ENCODE data around the gene GET4. TPM values are rescaled to one million over a fixed set of nuclear protein-coding genes. Genes with fewer than 3 reads are reported as not detected.

Gene GET4
- total RNA-seq, 2 experiments from 2014 or later: 84.4 to 96.4 TPM

- ATAC-seq (ENCODE audit: poor library complexity) (no peak), DNase-seq (no peak)
- no peak for TF ChIP-seq CTCF (IDR thresholded peaks at IDR 0.05)
- H3K4me3 Mint-ChIP-seq: no peak overlapping the region
- H3K36me3 Mint-ChIP-seq (ENCODE audit: low read depth): no peaks in the 10 kb centered on the region
- H3K9me3 ChIP-seq (ENCODE audit: control insufficient read depth in 1 of 2, insufficient read depth in 1 of 2, low read length in 2 of 2): peaks cover 0 to 3% of the 10 kb centered on the region in 2 experiments
- no peaks in the 10 kb centered on the region for H3K36me3 ChIP-seq (ENCODE audit: insufficient read depth, low read length)
- CTCF ChIA-PET: no interaction called here
- H3K27ac ChIP-seq (ENCODE audit: low read depth in 1 of 2, low read length in 2 of 2): no peak overlapping the region
- intact Hi-C loops (cut with DNase I, micrococcal nuclease): no loop called here
- no peaks in the 10 kb centered on the region for H3K4me1 Mint-ChIP-seq (ENCODE audit: low read depth)
- H3K27ac Mint-ChIP-seq: no peak overlapping the region
- POLR2A ChIA-PET: no interaction called here
- no peaks in the 10 kb centered on the region for H3K9me3 Mint-ChIP-seq
- no peak overlapping the region for H3K4me3 ChIP-seq (ENCODE audit: low read length)
- no peaks in the 10 kb centered on the region for H3K4me1 ChIP-seq (ENCODE audit: insufficient read depth, low read length)
- peaks cover 5% of the 10 kb centered on the region for H3K27me3 Mint-ChIP-seq
- H3K27me3 ChIP-seq (ENCODE audit: control insufficient read depth in 1 of 2, insufficient read depth in 2 of 2, low read length in 2 of 2): no peaks in the 10 kb centered on the region
These were observed 68.8 kb downstream of the GET4 start for GRCh38 chr7:945147-945555.

- Mint-ChIP-seq H3K4me3 (no peak overlapping the region), H3K27ac (no peak overlapping the region), H3K27me3 (peaks cover 5% of the 10 kb centered on the region), H3K9me3 (no peaks in the 10 kb centered on the region), H3K36me3 (ENCODE audit: low read depth) (no peaks in the 10 kb centered on the region), H3K4me1 (ENCODE audit: low read depth) (no peaks in the 10 kb centered on the region)
- H3K4me3 ChIP-seq (ENCODE audit: low read length): no peak overlapping the region
- intact Hi-C loops (cut with DNase I, micrococcal nuclease): no loop called here
- ChIA-PET CTCF (no interaction called here), POLR2A (no interaction called here)
- H3K9me3 ChIP-seq (ENCODE audit: control insufficient read depth in 1 of 2, insufficient read depth in 1 of 2, low read length in 2 of 2): no peaks in the 10 kb centered on the region
- H3K4me1 ChIP-seq (ENCODE audit: insufficient read depth, low read length): no peaks in the 10 kb centered on the region
- no peaks in the 10 kb centered on the region for H3K36me3 ChIP-seq (ENCODE audit: insufficient read depth, low read length)
- no peak overlapping the region for H3K27ac ChIP-seq (ENCODE audit: low read depth in 1 of 2, low read length in 2 of 2)
- TF ChIP-seq CTCF (IDR thresholded peaks at IDR 0.05): no peak
- no peaks in the 10 kb centered on the region for H3K27me3 ChIP-seq (ENCODE audit: control insufficient read depth in 1 of 2, insufficient read depth in 2 of 2, low read length in 2 of 2)
- ATAC-seq (ENCODE audit: poor library complexity) (no peak), DNase-seq (no peak)
These were observed 69.4 kb downstream of the GET4 start for GRCh38 chr7:945556-946255.

Other genes with a start within 250 kb of the GET4 start
- 1 to 10 TPM; 4.8 to 6.1 TPM for gene DNAAF5, start 149.9 kb upstream of the GET4 start, total RNA-seq
- 10 to 100 TPM; 18.8 to 19.5 TPM for gene PRKAR1B, start 149.3 kb upstream of the GET4 start, total RNA-seq
- gene SUN1, start 44.1 kb upstream of the GET4 start, total RNA-seq: 100 to 1,000 TPM; 104 to 108 TPM
- 1 to 10 TPM; 6.8 to 7.2 TPM for gene ADAP1, start 78.1 kb downstream of the GET4 start, total RNA-seq
- 10 to 100 TPM; 47.7 to 51.8 TPM for gene COX19, start 99.0 kb downstream of the GET4 start, total RNA-seq
- gene CYP2W1, start 106.6 kb downstream of the GET4 start, total RNA-seq: not detected
- 10 to 100 TPM in 1 of 2 experiments, 1 to 10 TPM in 1; 9.9 to 13.7 TPM for gene GPR146, start 168.0 kb downstream of the GET4 start, total RNA-seq
- gene GPER1, start 211.6 kb downstream of the GET4 start, total RNA-seq: not detected

Data from CD4-positive, alpha-beta T cell (primary cell).